ENCODE results near the gene HYLS1.
A peak's percentile ranks its signal among the peaks of the same experiment; 100 is the strongest.

The HYLS1 gene

GRCh38 chr11:125892071-125892470, 4.6 kb downstream of the HYLS1 start:
- no peak overlapping the region for H3K27ac ChIP-seq

DNA sequence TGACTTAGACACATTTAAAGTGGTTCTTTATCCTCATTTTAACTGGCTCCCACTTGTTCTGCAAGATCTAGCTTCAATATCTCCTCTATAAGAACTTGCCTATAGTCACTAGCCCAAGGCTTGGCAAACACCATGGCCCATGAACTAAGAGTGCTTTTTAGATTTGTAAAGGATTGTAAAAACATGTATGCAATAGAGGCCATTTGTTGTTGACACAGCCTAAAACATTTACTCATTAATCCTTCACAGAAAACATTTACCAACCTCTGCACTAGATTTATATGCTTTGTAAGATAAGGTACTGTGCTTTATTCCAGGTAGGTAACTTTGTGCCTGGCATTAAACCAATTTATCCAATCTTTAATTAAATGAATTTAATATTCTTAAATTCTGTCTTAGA, 5.5 kb downstream of the HYLS1 start:
- H3K27ac ChIP-seq, result no peak overlapping the region
- TF ChIP-seq CTCF (conservative IDR thresholded peaks at IDR 0.05), result no peak
- TF ChIP-seq ZFX (IDR thresholded peaks at IDR 0.05), result no peak

More at GRCh38 chr11:125892071-125892470, 4.6 kb downstream of the HYLS1 start:
- TF ChIP-seq ZFX (IDR thresholded peaks at IDR 0.05) (no peak), CTCF (conservative IDR thresholded peaks at IDR 0.05) (no peak)

DNA sequence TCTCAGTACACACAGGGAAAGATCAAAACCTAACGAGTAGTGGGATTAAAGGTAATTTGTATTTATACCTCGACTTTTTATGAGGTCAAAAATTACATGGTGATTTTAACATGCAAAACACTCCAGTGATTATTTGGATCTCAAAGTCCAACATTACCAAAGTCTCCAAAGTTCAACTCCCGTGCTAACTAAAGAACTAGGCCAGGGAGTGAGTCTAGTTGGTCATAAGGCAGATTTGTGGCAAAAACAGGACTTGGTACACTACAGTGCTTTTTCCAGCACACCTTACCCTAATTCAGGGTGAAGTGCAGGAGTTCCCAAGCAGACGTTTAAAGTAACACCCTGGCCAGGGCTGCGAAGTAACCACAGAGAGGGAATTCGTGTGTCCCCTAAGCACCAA, 14.4 kb downstream of the HYLS1 start:
- H3K27ac ChIP-seq, result peak overlapping the region; percentile 63
- no peak for TF ChIP-seq ZFX (IDR thresholded peaks at IDR 0.05)

GRCh38 chr11:125902277-125902926, 14.9 kb downstream of the HYLS1 start:
- peak overlapping the region; percentile 63 for H3K27ac ChIP-seq
- TF ChIP-seq CTCF (conservative IDR thresholded peaks at IDR 0.05), result no peak
- no peak for TF ChIP-seq ZFX (IDR thresholded peaks at IDR 0.05)

GRCh38 chr11:125902927-125903710, 15.7 kb downstream of the HYLS1 start, which contains the start of gene PUS3:
TSS of gene PUS3 (minus strand) at chr11:125903206. CDS start at chr11:125896284, 6,922 bp downstream.
- H3K27ac ChIP-seq, result peak within 1 kb of the TSS; percentile 63
- TF ChIP-seq CTCF (conservative IDR thresholded peaks at IDR 0.05) (no peak), ZFX (IDR thresholded peaks at IDR 0.05) (no peak)

DNA sequence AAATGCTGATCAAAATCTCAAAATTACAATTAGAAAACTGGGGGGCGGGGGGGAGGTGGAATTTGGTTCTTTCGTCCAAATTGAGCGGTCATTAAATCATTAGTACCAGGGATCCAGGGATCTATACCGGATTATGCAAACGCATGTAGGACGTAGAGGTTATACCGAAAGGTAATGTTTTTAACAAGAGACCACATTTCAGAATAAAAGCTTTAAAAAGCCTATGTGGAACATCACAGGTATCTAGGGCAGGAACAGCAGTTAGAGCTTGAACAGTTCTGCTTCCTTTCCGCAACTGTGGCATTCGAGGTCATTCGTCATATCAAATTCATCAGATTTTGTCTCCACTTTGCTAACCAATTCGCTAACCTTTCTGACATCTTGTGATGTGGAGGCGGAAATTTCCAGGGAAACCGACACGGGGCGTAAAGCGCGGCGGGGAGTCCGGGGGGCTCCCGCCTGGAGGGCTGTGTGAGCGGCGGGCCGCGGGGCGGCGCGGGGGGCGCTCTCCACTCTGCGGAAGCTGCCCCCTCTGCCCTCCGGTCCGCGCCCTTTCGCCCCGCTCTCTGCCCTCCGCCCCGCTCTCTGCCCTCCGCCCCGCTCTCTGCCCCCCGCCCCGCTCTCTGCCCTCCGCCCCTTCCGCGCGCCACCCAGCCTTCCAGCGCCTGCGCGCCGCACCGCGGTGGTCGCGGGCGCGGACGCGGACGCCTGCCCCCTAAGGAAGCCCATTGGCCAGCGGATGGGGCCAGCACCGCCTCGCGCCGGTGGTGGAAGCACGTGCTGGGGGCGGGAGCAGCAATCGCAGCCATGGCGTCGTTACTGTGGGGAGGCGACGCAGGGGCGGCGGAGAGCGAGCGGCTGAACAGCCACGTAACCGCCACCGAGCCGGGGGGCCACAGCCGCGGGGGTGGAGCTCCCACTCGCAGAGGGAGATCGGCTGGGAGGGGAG, 16.5 kb downstream of the HYLS1 start, which contains the start of gene DDX25:
Gene DDX25 (plus strand): TSS at position 798 of the 949 bp plus-strand sequence. CDS start 10 bp downstream, at position 808.
- H3K27ac ChIP-seq, result no peak within 1 kb of the TSS
- no peak for TF ChIP-seq ZFX (IDR thresholded peaks at IDR 0.05)
- TF ChIP-seq CTCF (conservative IDR thresholded peaks at IDR 0.05), result no peak

DNA sequence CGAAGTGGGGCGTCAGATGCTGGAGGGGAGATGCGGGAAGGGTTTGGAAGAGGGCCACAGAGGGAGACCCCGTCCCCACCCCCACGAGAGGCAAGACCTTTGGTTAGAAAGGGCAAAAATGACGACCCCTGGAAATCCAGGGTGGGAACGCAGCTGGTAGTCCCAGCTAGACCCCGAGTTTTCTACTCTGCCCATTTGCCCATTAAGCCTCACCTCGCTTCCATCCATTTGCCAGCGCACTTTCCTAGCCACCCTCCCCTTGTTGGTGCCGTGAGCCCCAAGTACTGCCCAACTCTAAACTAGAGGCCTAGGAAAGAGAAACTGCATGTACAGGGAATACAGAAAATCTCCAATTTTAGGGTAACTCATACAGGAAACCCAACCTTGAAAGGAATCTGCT, 17.2 kb downstream of the HYLS1 start:
- no peak overlapping the region for H3K27ac ChIP-seq
- TF ChIP-seq ZFX (IDR thresholded peaks at IDR 0.05) (no peak), CTCF (conservative IDR thresholded peaks at IDR 0.05) (no peak)

Data from C4-2B (cell line).